Measurements from ENCODE around the gene SUPT6H.

DNA sequence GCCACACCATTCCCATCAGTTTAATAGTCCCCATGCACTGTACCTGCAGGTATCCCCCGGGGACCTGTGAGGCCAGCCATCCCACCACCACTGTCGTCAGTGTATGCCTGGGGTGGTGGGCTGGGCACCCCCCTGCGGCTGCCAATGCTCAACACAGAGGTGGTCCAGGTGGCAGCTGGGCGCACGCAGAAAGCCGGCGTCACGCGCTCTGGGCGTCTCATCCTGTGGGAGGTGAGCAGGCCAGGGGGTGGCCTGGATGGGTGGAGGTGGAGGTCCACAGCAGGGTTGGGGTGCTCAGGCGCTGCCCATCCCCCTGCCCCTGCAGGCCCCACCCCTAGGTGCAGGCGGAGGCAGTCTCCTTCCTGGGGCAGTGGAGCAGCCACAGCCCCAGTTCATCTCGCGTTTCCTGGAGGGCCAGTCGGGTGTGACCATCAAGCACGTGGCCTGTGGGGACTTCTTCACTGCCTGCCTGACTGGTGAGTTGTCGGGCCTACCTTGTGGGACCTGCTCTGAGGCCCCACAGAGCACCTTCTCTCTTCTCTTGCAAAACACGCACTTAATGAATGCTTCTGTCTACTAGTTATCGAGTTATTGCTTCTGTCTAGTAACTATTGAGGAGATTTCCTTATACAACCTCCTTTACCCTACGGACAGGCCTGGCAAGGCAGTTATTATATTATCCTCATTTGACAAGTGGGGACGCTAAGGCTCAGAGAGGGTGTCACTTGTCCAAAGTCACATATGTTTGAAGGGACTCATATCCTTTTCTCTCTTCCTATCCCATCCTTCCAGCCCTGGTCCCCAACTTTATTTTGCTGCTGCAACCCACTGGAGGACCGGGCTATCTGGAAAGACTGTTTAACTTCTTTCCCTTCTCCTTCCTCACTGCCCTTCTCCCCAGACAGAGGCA, 76.0 kb downstream of the SUPT6H start:
- TF ChIP-seq, protein P1, sequence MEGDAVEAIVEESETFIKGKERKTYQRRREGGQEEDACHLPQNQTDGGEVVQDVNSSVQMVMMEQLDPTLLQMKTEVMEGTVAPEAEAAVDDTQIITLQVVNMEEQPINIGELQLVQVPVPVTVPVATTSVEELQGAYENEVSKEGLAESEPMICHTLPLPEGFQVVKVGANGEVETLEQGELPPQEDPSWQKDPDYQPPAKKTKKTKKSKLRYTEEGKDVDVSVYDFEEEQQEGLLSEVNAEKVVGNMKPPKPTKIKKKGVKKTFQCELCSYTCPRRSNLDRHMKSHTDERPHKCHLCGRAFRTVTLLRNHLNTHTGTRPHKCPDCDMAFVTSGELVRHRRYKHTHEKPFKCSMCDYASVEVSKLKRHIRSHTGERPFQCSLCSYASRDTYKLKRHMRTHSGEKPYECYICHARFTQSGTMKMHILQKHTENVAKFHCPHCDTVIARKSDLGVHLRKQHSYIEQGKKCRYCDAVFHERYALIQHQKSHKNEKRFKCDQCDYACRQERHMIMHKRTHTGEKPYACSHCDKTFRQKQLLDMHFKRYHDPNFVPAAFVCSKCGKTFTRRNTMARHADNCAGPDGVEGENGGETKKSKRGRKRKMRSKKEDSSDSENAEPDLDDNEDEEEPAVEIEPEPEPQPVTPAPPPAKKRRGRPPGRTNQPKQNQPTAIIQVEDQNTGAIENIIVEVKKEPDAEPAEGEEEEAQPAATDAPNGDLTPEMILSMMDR (IDR thresholded peaks at IDR 0.05 in 4 of 5, conservative IDR thresholded peaks at IDR 0.05 in 1 of 5): no peak
- TF ChIP-seq POLR2A (IDR thresholded peaks at IDR 0.05): no peak

Measured in gastrocnemius medialis (tissue), 4 donors.